HepG2 (cell line): ENCODE measurements around the gene MKRN2OS. TPM values are rescaled to one million over a fixed set of nuclear protein-coding genes. Genes with fewer than 3 reads are reported as not detected.
A peak's percentile ranks its signal among the peaks of the same experiment; 100 is the strongest.

ENCODE experiments used
- ATAC-seq: fragments of 200-7000 bp; cut with Tn5 transposase; 3 replicates; pipeline ENCODE4 v1.9.1; 2020; ENCODE audit warnings: mild to moderate bottlenecking, moderate library complexity
- BruUV-seq: library from RNA; stranded (reverse); fragments of 400-500 nt; replicated peaks from 2 replicates; lab custom pipeline; 2021; lab: Mats Ljungman, UMichigan
- CTCF ChIA-PET: fragments of 300-600 bp; formaldehyde crosslinking; extraction: SDS; loops from one replicate; lab custom pipeline; 2021; ENCODE audit warnings: low total read pairs, inconsistent platforms, low intra/inter-chr PET ratio; lab: Yijun Ruan, JAX
- POLR2A ChIA-PET: fragments of 350-600 bp; sonication (Branson Sonifier 250); formaldehyde crosslinking; loops from one replicate; lab custom pipeline; 2020; ENCODE audit warnings: antibody characterized with exemption, inconsistent platforms; lab: Yijun Ruan, JAX
- DNase-seq: peaks from one replicate; pipeline ENCODE4 v3.0.0-alpha.2; 2015; ENCODE audit warnings: low spot score
- FAIRE-seq: peaks from 3 replicates; lab custom pipeline; 2011; peaks lifted over from hg19 to GRCh38; lab: Jason Lieb, UNC
- H2AFZ ChIP-seq: one replicate; pipeline ENCODE4 v1.6.1; 2011; ENCODE audit warnings: low read length, inconsistent platforms
- H3K27ac ChIP-seq: fragments of 300-600 bp; 3 replicates; pipeline ENCODE4 v1.8.0; 2011; ENCODE audit warnings: mixed run types, mild to moderate bottlenecking, mixed read lengths, low read length, inconsistent platforms; ENCODE audit not compliant: insufficient read depth; ENCODE audit errors: extremely low read length
- H3K27me3 ChIP-seq, 2 experiments: fragments of 200-600 bp in 1 of 2; 2 replicates in 1 of 2; 3 replicates in 1 of 2; pipeline versions ENCODE4 v1.6.0 to v1.8.0; 2011; ENCODE audit warnings: low read length in 2 of 2, mild to moderate bottlenecking in 2 of 2, moderate library complexity in 2 of 2, inconsistent platforms in 1 of 2; ENCODE audit not compliant: insufficient read depth in 2 of 2, control insufficient read depth in 1 of 2
- H3K36me3 ChIP-seq, 2 experiments: fragments of 200-600 bp in 1 of 2; replicated peaks in 1 of 2; 2 replicates in 1 of 2; 3 replicates in 1 of 2; pipeline versions ENCODE4 v1.5.1 to v1.8.0; 2011; ENCODE audit warnings: low read length in 2 of 2, inconsistent platforms in 1 of 2; ENCODE audit not compliant: insufficient read depth in 2 of 2, control insufficient read depth in 1 of 2
- H3K4me1 ChIP-seq: 2 replicates; pipeline ENCODE4 v1.5.1; 2012; ENCODE audit warnings: low read length, inconsistent platforms; ENCODE audit not compliant: insufficient read depth
- H3K4me2 ChIP-seq: 2 replicates; pipeline ENCODE4 v1.6.0; 2011; ENCODE audit warnings: low read depth, low read length, inconsistent platforms
- H3K4me3 ChIP-seq, 3 experiments: fragments of 200-600 bp in 1 of 3; sonication (generic), shearing (Covaris generic) in 1 of 3; replicated peaks in 1 of 3; 2 replicates each; pipeline ENCODE4 v1.5.1; 2011 to 2016; ENCODE audit warnings: low read length in 3 of 3, inconsistent platforms in 2 of 3, low read depth in 2 of 3, mild to moderate bottlenecking in 2 of 3, control low read depth in 1 of 3, mixed read lengths in 1 of 3; ENCODE audit not compliant: insufficient read depth in 1 of 3
- H3K79me2 ChIP-seq: one replicate; pipeline ENCODE4 v1.6.1; 2011; ENCODE audit warnings: low read length, inconsistent platforms; ENCODE audit not compliant: insufficient read depth
- H3K9ac ChIP-seq: 2 replicates; pipeline ENCODE4 v1.6.0; 2011; ENCODE audit warnings: mild to moderate bottlenecking, low read depth, low read length, inconsistent platforms; ENCODE audit not compliant: insufficient read depth
- H3K9me3 ChIP-seq: 2 replicates; pipeline ENCODE4 v1.5.1; 2012; ENCODE audit warnings: mild to moderate bottlenecking, low read length
- H4K20me1 ChIP-seq: 2 replicates; pipeline ENCODE4 v1.6.0; 2011; ENCODE audit warnings: inconsistent platforms, mild to moderate bottlenecking, low read length, moderate library complexity; ENCODE audit not compliant: insufficient read depth
- AFF4 ChIP-seq: sonication (generic); formaldehyde crosslinking; IDR thresholded peaks from 2 replicates; pipeline ENCODE4 v1.4.0; 2020; ENCODE audit warnings: missing genetic modification reagents
- ASH2L ChIP-seq: fragments of 300-600, 200-600 bp; sonication (generic); IDR thresholded peaks from 2 replicates; pipeline ENCODE4 v1.7.0; 2017; ENCODE audit warnings: low read depth, mild to moderate bottlenecking, moderate library complexity, mixed read lengths, low read length; ENCODE audit not compliant: insufficient read length
- LCORL ChIP-seq, 2 experiments: fragments of 450-650 bp in 1 of 2; sonication (generic) in 1 of 2; formaldehyde crosslinking in 1 of 2; IDR thresholded peaks; 2 replicates each; pipeline versions ENCODE4 v1.5.0 to v1.6.1; 2017 to 2020; ENCODE audit warnings: antibody characterized with exemption in 1 of 2, missing genetic modification reagents in 1 of 2
- PTBP1 ChIP-seq: fragments of 200-400 bp; formaldehyde crosslinking; IDR thresholded peaks from 2 replicates; pipeline ENCODE4 v1.6.1; 2018; ENCODE audit warnings: low read length, low read depth; ENCODE audit not compliant: poor library complexity, severe bottlenecking
- SOX13 ChIP-seq, 3 experiments: fragments of 450-650 bp in 1 of 3; sonication (generic) in 1 of 3; formaldehyde crosslinking in 1 of 3; IDR thresholded peaks in 2 of 3; conservative IDR thresholded peaks in 1 of 3; 2 replicates each; pipeline versions ENCODE4 v1.5.0 to v1.6.1; 2016 to 2020; ENCODE audit warnings: antibody characterized with exemption in 1 of 3, mild to moderate bottlenecking in 1 of 3, missing compliant biosample characterization in 1 of 3, missing genetic modification reagents in 1 of 3, moderate library complexity in 1 of 3
- STAT6 ChIP-seq: sonication (generic); formaldehyde crosslinking; IDR thresholded peaks from 2 replicates; pipeline ENCODE4 v1.4.0; 2020; ENCODE audit warnings: missing genetic modification reagents, mild to moderate bottlenecking, borderline replicate concordance
- ZFP41 ChIP-seq: sonication (generic); formaldehyde crosslinking; IDR thresholded peaks from 2 replicates; pipeline ENCODE4 v1.4.0; 2020; ENCODE audit warnings: mild to moderate bottlenecking, missing genetic modification reagents, borderline replicate concordance
- ZNF382 ChIP-seq: sonication (generic); formaldehyde crosslinking; IDR thresholded peaks from 2 replicates; pipeline ENCODE4 v1.5.0; 2020; ENCODE audit warnings: missing genetic modification reagents, mild to moderate bottlenecking, borderline replicate concordance
- ZNF414 ChIP-seq: sonication (generic); formaldehyde crosslinking; IDR thresholded peaks from 2 replicates; pipeline ENCODE4 v1.5.0; 2020; ENCODE audit warnings: missing genetic modification reagents
- ZNF552 ChIP-seq: sonication (generic); formaldehyde crosslinking; IDR thresholded peaks from 2 replicates; pipeline ENCODE4 v1.9.0; 2022; ENCODE audit warnings: missing genetic modification reagents, mild to moderate bottlenecking, borderline replicate concordance
- WGBS: methylation state at CpG from one replicate; pipeline ENCODE4 v1.1.6; 2017; ENCODE audit warnings: low lambda C conversion rate; 5-methylcytosine and 5-hydroxymethylcytosine counted together
- in situ Hi-C: cut with HindIII; loops from 2 replicates; pipeline ENCODE4 v1.10.0; 2017; ENCODE audit warnings: low pct_unique_long_range_greater_than_20kb; ENCODE audit not compliant: extremely low pct_ligation_motif_present
- intact Hi-C: fragments of 100-400 bp; cut with micrococcal nuclease; formaldehyde crosslinking; loops from one replicate; pipeline ENCODE4 v1.10.0; 2022; ENCODE audit not compliant: unreplicated experiment
- polyA plus RNA-seq, 8 experiments: library from polyadenylated mRNA; depleted of rRNA in 3 of 8; stranded (reverse) in 7 of 8; unstranded in 1 of 8; fragments of >200 nt; fragmentation: Illumina TruSeq in 4 of 8; extraction: Trizol in 4 of 8; gene quantifications; 2 replicates each; pipeline versions ENCODE4 v1.2.1 to v1.2.3, GENCODE V29; 2011 to 2016; ENCODE audit warnings: low read depth in 4 of 8, missing spikeins in 1 of 8, mixed read lengths in 1 of 8; ENCODE audit not compliant: insufficient read depth in 1 of 8
- total RNA-seq, 5 experiments: library from RNA; depleted of rRNA; stranded (reverse); fragments of >200 nt; fragmentation: Illumina TruSeq; extraction: Trizol; gene quantifications; 2 replicates each; pipeline ENCODE4 v1.2.3, GENCODE V29; 2016; ENCODE audit warnings: low read depth in 1 of 5

Gene MKRN2OS
- total and polyA plus RNA-seq, 2 of the 13 experiments (the other 11 are each of a cell fraction or from before 2014, with no cell fraction given): not detected

DNA sequence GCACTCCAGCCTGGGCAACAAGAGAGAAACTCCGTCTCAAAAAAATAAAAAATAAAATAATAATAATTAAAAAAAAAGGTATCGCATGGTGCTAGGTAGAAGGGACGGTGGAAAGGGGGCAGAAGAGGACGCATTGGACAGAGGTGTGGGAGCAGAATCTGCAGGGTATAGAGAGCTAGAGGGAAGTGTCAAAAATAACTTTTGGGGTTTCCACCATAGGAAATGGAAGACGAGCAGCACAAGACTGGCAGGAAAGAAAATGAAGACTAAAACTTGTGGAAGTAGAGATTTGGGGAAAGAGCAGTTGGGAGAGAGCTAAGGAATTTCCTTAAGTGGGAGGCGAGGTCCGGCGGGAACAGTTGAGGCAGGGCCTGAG is 11.0 kb upstream of the MKRN2OS start:
- Histone ChIP-seq H3K27me3 (no peaks in the 10 kb centered on the region; a peak in 1 of 5 replicates), H3K4me1 (peaks cover 36% of the 10 kb centered on the region), H2AFZ (peak overlapping the region; percentile 99), H4K20me1 (peaks cover 31% of the 10 kb centered on the region), H3K4me2 (peak overlapping the region; percentile 90), H3K27ac (peak overlapping the region; percentile 66), H3K9me3 (no peaks in the 10 kb centered on the region), H3K79me2 (peaks cover 44% of the 10 kb centered on the region), H3K36me3 (no peaks in the 10 kb centered on the region), H3K9ac (peak overlapping the region; percentile 75), H3K4me3 (peak overlapping the region; percentile 91 to 97 (median 91))
- no peak for FAIRE-seq
- TSS peak; percentile 65 for BruUV-seq
- intact Hi-C loops (loop anchor here (5.0 kb wide), 1 partner anchor 106 kb away; the partner anchor contains the start of gene RAF1), in situ Hi-C loops (no loop called here)
- ATAC-seq: peak; percentile 14
- no peak for DNase-seq
- WGBS: under 1% methylated on average over 8 of the region's 8 CpGs
- ChIA-PET CTCF (no interaction called here), POLR2A (no interaction called here)
- TF ChIP-seq SOX13 (IDR thresholded peaks at IDR 0.05): no peak
- no peak for TF ChIP-seq SOX13 (CRISPR knock-in tag; conservative IDR thresholded peaks at IDR 0.05 in 1 of 2, IDR thresholded peaks at IDR 0.05 in 1 of 2)
- TF ChIP-seq ZNF382 (CRISPR knock-in tag): no peak
- no peak for TF ChIP-seq ZNF414 (CRISPR knock-in tag)
- no peak for TF ChIP-seq ZNF552
- TF ChIP-seq ZFP41 (CRISPR knock-in tag): no peak
- TF ChIP-seq LCORL (IDR thresholded peaks at IDR 0.05): 0 out of 2 replicates have a peak, but pooled peaks have one; percentile 2
- no peak for TF ChIP-seq LCORL (CRISPR knock-in tag; IDR thresholded peaks at IDR 0.05)
- TF ChIP-seq PTBP1: no peak
- 0 out of 2 replicates have a peak, but pooled peaks have one; percentile 2 for TF ChIP-seq AFF4 (CRISPR knock-in tag)
- TF ChIP-seq STAT6 (CRISPR knock-in tag): 0 out of 2 replicates have a peak, but pooled peaks have one; percentile 10
- no peak for TF ChIP-seq ASH2L
